Stimulated activated CD8-positive, alpha-beta memory T cell treated with anti-CD3 and anti-CD28 coated beads, Interleukin-7, amount 100 ng/mL, for 48 hours (primary cell): ENCODE data around the gene IGF2R.
A peak's percentile ranks its signal among the peaks of the same experiment; 100 is the strongest.

ENCODE experiments used
- DNase-seq, 2 donors: peaks; one replicate each; pipeline ENCODE4 v3.0.0-alpha.2; 2020; ENCODE audit warnings: low read depth in 1 of 2; ENCODE audit errors: extremely low read depth in 1 of 2

Gene IGF2R

GRCh38 chr6:159973406-159973805 is 4.5 kb downstream of the IGF2R start:
- DNase-seq = no peak

DNA sequence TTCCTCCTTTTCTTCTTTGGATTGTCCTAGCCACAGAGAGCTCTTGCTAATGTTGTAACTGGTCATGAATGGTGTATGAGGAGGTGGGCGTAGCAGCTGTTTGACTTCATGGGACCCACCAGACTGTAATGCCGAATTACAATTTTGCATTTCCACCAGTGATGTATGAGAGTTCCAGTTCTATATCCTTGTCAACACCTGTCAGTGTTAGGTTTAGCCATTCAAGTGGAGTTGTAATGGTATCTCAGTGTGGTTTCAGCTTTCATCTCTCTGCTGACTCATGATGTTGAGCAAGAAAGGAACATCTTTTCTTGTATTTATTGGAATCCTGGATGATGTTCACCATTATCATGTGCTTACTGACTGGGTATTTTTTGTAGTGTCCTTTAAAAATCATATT is 5.1 kb downstream of the IGF2R start:
- no peak for DNase-seq

GRCh38 chr6:159974932-159975331 is 6.0 kb downstream of the IGF2R start:
- no peak for DNase-seq

- DNase-seq = no peak
These were observed 7.9 kb downstream of the IGF2R start for GRCh38 chr6:159976686-159977254.

DNA sequence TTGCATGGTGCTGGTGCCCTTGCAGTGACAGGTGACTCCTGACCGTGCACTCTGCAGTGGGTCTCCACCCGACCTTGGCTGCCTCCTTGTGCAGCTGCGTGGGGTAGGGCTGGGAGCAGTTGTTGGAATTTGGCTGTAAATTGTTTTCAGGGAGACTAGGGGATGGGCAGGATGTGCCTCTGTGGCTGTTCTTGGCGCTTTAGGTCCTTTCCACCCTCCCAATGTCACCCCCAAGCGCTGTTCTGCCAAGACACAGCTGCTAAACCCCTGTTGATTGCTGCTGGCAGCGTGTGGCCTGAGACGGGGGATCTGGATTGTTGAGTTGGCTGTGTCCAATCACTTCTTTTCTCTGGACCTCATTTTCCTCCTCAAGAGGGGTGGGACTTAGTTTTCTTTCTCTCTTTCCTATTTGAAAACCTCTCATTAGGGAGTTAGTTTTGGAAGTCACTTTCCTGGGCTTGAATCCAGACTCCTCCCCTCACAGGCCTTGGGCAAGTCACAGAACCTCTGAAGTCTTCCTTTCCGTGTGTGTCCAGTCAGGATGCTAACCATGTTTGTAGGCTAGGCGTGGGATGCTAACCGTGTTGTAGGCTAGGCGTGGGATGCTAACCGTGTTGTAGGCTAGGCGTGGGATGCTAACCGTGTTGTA is 8.5 kb downstream of the IGF2R start:
- no peak for DNase-seq

DNA sequence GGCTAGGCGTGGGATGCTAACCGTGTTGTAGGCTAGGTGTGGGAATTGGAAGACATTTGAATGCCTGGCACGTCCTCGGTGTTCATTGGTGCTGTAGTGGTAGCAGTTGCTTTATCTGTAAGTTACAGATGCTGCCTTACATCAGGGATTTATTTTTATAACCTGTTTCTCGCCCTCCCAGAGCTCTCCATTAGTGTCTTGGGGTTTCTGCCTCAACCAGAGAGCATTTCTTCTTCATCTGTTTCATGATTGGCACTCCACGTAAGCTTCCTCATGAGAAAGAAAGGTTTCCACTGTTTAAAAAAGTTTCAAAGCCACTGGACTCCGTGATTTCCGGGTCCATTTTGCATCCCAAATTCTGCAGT is 9.0 kb downstream of the IGF2R start:
- no peak for DNase-seq

DNA sequence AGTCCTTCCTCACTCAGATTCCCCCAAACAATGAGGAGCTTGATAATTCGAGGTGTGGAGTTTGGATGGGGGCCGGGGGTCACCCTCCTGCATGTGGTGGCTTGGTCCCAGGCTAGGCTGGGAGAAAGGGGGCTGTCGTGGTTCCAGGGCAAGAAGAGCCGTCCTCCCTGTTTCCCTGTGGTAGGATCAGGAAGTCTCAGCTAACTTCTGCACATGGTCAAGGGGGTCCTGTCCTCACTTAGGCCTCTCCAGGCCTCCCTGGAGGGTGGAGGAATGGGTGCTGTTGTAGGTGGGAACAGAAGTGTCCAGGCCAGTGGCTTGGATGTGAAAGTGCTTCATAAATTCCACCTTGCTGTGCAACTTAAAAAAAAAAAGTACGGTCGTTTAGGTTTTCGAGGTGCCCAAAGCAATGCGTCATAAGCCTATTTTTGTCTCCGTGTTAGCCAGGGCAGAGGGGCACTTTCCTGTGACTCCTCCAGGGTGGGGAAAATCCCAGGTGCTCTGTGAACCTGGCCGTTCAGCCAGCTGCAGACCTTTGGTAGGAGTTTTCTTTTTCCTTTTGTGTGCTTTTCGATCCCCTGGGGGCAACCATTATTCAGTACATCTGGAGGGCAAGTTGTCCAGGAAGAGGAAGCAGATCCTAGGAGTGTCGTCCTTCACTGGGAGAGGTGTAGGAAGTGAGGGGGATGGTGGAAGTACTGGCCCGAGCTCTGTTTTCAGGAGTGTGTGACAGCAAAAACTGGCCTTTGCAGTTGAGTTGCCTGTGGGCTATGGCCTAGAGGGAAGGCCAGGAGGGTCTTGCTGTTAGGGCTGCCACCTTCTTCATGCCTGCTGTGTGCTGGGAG is 9.6 kb downstream of the IGF2R start:
- DNase-seq = peak in 1 of 2 donors; percentile 57

- peak in 1 of 2 donors; percentile 71 for DNase-seq
These were observed 10.4 kb downstream of the IGF2R start for GRCh38 chr6:159979136-159979874.

DNA sequence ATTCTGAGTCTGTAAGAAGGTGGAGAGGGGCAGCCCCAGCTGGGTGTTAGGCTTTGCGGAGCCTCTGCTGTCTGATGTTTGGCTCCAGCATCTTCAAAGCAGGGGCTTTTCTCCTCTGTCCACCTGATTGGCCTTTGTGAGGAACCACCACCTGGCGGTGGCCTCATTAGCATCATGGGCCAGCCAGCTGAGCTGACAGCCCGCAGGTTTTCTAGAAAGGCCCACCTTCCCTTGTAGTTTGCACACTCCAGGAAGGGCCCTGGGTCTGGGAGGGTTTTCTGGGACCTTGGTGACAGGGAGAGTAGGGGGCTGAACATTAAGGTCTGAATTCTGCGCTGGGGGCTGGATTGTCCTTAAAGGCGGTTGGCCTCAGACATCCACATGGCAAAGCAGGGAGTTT is 11.6 kb downstream of the IGF2R start:
- no peak for DNase-seq

DNA sequence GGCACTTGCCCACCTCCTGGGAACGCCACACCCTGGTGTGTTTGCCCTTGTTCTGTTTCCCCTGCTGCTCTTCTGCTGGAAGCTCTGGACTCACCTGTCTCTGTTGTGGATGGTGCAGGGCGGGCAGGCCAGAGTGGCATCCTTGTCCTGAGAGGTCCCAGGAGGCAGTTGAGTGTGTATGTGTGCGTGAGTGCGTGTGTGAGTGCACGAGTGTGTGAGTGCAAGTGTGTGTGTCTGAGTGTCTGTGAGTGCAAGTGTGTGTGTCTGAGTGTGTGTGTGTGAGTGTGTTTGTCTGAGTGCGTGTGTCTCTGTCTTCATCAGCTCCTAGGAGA is 12.2 kb downstream of the IGF2R start:
- no peak for DNase-seq

DNA sequence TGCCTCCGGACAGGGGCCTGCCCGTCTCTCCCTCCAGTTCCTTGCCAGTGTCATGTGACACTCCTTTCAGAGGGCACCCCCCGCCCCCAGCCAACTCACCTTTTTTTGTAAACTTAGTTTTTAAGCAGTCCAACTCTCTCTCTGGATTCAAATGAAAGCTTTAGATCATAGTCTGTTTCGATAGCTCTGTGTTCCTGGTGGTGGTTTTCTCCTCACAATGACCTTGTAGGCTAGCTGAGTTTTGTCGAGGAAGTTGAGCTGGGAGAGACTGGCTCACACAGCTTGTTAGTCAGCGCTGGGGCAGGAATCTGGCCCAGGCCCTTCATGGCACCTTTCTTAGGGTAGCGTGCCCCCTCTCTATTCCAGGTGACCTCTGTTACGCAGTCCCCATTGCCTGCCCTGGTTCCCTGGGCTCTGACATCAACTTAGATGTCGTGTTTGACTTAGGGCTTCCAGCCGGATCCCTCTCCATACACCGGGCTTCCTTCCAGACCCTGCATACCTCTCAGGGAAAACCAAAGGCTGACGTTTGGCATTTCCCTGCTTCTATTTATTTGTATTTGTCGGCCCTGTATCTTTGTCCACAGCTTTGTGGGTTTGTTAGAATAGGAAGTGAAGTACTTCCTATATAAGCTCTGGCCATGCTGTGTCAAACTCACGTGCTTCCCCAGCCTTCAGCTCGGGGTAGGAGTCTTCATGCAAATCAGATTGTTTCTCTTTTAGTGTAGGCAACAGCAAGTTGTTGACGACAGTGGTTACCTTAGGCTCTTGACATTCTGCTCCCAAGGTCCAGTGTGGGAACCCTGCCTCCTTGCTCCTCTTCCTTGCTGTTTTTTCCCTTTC is 12.7 kb downstream of the IGF2R start:
- DNase-seq = no peak

DNA sequence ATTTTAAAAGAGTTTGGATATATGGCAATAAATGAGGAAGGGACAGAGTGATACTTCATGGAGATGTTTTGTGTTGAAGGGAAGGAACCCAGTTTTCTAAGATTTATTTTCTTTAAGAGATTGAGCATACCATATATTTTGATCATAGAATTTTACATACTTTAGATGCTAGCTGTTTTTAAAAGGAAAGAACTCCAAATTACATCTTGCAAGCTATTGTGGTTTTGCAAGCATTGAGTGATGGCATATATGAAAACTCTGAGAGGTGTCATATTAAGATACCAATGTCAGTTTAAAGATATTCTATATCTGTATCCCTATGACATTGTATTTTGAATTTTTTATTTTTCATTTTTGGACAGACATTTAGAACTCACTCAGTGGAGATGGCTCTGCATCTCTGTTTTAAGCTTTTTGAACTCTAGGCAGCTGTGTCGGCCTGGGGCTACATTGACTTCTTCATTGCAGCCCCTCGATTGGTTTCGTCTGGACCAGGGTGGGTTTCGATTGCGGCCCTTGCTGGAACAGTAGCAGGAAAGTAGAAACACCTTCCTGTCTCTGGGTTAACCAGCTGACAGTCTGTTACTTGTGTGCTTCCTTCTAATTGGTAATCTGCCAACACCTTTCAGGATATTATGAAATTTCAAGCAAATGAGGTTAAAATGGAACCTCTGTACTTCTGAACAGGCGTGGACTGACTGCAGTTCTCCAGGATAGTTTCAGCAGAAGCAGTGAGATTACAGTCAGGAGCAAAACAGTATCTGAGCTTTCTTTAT is 14.0 kb downstream of the IGF2R start:
- no peak for DNase-seq

DNA sequence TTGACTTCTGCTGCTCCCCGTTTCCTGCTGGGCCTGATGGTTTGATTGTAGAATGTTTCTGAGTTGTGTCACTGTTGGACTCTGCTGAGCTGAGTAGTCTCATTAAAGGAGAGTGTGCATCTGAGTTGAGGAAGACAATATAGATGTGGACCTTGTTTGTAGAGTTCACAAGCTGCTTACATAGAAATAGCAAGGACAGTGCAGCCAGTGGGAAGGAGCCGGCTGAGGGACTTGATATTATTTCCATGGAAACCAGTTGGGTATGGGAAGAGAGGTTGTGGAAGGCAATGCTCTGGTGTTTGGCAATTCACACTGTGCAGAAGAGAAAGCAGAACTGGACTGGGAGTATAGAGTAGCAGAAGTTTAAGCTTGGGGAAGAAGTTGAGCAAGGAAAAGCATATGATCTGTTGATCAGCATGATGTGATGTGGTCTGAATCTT is 14.8 kb downstream of the IGF2R start:
- DNase-seq = no peak

DNA sequence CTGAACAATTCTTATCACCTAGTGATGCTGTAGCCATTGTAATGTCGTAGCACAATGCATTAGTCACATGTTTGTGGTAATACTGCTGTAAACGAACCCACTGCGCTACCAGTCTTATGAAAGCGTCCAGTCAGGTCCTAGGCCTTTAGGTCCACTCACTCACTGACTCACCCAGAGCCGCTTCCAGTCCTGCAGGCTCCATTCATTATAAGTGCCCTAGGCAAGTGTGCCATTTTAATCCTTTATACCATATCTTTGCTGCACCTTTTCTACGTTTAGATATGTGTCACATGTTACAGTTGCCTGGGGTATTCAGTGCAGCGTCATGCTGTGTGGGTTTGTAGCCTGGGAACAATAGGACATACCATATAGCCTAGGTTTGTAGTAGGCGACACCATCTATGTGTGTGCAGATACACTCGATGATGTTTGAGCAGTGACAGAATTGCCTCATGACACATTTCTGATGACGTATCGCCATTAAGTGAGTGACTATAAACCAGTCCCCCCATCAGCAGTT is 15.4 kb downstream of the IGF2R start:
- no peak for DNase-seq

GRCh38 chr6:159985296-159985945 is 16.5 kb downstream of the IGF2R start:
- no peak for DNase-seq

DNA sequence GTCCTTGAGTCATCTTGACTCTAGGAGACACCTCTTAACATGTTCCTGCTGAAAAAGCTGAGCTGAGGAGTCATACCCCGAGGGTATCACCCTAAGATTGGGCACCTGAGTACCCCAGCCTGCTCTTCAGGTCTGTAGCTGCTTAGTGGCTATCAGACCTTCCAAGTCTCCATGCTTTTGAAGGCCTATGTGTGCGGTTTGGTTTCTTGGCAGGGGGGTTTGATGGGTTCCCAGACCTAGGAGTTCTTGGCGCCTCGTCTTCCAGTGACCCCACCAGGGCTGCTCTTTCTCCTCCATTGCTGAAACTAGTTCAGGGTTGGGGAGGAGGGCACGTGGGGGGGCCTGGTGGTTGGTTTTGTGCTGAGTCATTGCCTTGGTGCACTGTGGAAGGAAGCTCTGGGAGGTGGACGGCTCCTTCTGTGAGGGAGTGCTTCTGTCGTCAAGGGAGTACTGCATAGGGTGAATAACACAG is 20.1 kb downstream of the IGF2R start:
- no peak for DNase-seq

DNA sequence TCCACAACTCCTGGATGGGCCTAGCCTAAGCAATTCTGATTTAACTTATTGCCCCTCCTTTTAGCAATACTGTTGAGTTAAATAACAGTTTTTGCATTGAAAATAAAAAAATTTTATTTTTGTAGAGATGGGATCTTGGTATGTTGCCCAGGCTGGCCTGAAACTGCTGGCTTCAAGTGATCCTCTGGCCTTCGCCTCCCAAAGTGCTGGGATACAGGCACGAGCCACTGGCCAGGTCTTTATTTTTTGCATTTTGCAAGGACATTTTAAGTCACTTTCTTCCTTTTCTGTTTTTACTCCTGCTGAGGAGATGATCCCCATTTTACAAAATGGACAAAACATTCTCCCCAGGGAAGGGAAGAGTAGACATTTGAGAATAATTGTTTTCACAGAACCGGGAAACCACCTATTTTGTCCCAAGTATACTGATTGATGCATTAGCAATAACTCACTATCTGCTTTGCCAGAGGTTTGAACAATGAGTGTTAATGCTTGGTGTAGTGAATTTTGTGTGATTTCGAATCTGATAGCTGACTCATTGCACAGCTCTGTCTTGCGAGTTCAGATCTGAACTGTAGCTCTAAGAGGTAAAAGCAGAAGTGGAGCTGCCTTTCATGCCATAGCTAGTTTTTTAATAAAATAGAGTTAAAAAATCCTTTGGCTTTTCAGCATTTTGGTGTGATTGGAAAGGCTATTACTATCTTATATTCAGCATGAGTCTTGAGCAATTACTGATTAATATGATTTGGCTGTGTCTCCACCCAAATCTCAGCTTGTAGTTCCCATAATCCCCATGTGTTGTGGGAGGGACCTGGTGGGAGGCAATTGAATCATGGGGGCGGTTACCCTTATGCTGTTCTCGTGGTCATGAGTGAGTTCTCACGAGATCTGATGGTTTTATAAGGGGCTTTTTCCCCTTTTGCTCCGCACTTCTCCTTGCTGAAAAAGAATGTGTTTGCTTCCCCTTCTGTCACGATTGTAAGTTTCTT is 20.9 kb downstream of the IGF2R start:
- no peak for DNase-seq

DNA sequence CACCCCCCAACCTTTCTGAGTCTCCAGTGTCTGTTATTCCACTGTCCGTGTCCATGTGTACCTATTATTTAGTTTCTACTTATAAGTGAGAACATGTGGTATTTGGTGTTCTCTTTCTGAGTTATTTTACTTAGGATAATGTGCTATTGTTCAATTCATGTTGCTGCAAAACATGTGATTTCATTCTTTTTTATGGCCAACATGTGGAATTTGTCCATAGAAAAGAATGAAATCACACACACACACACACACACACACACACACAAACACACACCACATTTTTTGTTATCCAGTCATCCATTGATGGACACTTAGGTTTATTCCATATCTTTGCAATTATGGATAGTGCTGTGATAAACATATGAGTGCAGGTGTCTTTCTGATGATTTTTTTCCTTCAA is 23.5 kb downstream of the IGF2R start:
- DNase-seq = no peak
